Neural cell (in vitro differentiated cells): Measurements from ENCODE around the gene EYS. TPM values are rescaled to one million over a fixed set of nuclear protein-coding genes. Genes with fewer than 3 reads are reported as not detected.

Experiments
- H2AFZ ChIP-seq: fragments of 200-600, 300-800 bp; sonication (generic), shearing (Covaris generic); 2 replicates; pipeline ENCODE4 v1.6.0; 2014; ENCODE audit warnings: low read depth, mild to moderate bottlenecking, antibody characterized with exemption, low read length, moderate library complexity
- H3F3A ChIP-seq: fragments of 200-600 bp; shearing (Covaris generic); 2 replicates; pipeline ENCODE4 v1.6.1; 2016; ENCODE audit warnings: mild to moderate bottlenecking, moderate library complexity, mixed read lengths, antibody characterized with exemption, low read length; ENCODE audit not compliant: insufficient read depth, poor library complexity, severe bottlenecking
- H3K27ac ChIP-seq: fragments of 200-600, 300-800 bp; sonication (generic), shearing (Covaris generic); 2 replicates; pipeline ENCODE4 v1.5.1; 2014; ENCODE audit warnings: mild to moderate bottlenecking, low read length, moderate library complexity
- H3K27me3 ChIP-seq: fragments of 300-800, 200-600 bp; sonication (generic), shearing (Covaris generic); 2 replicates; pipeline ENCODE4 v1.6.0; 2014; ENCODE audit warnings: mild to moderate bottlenecking, low read depth, low read length, moderate library complexity; ENCODE audit not compliant: insufficient read depth
- H3K36me3 ChIP-seq: fragments of 300-800, 200-600 bp; sonication (generic), shearing (Covaris generic); 2 replicates; pipeline ENCODE4 v1.5.1; 2014; ENCODE audit warnings: mild to moderate bottlenecking, antibody characterized with exemption, low read length, moderate library complexity; ENCODE audit not compliant: insufficient read depth
- H3K4me2 ChIP-seq: fragments of 300-800, 200-600 bp; sonication (generic), shearing (Covaris generic); 2 replicates; pipeline ENCODE4 v1.6.0; 2014; ENCODE audit warnings: mild to moderate bottlenecking, low read length
- H3K4me3 ChIP-seq: fragments of 300-800, 200-600 bp; sonication (generic), shearing (Covaris generic); 2 replicates; pipeline ENCODE4 v1.5.1; 2014; ENCODE audit warnings: mild to moderate bottlenecking, low read length, moderate library complexity
- H3K79me2 ChIP-seq: fragments of 200-600 bp; shearing (Covaris generic); replicated peaks from 2 replicates; pipeline ENCODE4 v1.6.0; 2014; ENCODE audit warnings: mild to moderate bottlenecking, low read length, moderate library complexity; ENCODE audit not compliant: insufficient read depth
- H3K9ac ChIP-seq: fragments of 300-800, 200-600 bp; sonication (generic), shearing (Covaris generic); 2 replicates; pipeline ENCODE4 v1.6.1; 2016; ENCODE audit warnings: mild to moderate bottlenecking, low read length, mixed read lengths
- H3K9me2 ChIP-seq: fragments of 200-600 bp; shearing (Covaris generic); 2 replicates; pipeline ENCODE4 v1.6.1; 2016; ENCODE audit warnings: mild to moderate bottlenecking, low read length, mixed read lengths; ENCODE audit not compliant: insufficient read depth
- H3K9me3 ChIP-seq: fragments of 200-600, 300-800 bp; sonication (generic), shearing (Covaris generic); 2 replicates; pipeline ENCODE4 v1.6.1; 2016; ENCODE audit warnings: mild to moderate bottlenecking, mixed run types, low read length, moderate library complexity, mixed read lengths
- H4K20me1 ChIP-seq: fragments of 200-600 bp; shearing (Covaris generic); 2 replicates; pipeline ENCODE4 v1.6.1; 2016; ENCODE audit warnings: mild to moderate bottlenecking, mixed run types; ENCODE audit not compliant: insufficient read depth
- EP300 ChIP-seq: fragments of 450-650 bp; conservative IDR thresholded peaks from 2 replicates; pipeline ENCODE4 v1.6.1; 2014; ENCODE audit warnings: antibody characterized with exemption, mild to moderate bottlenecking, moderate library complexity; ENCODE audit not compliant: poor library complexity, severe bottlenecking
- EZH2 ChIP-seq: fragments of 200-600, 300-800 bp; shearing (Covaris generic), sonication (generic); IDR thresholded peaks from 2 replicates; pipeline ENCODE4 v1.6.1; 2014; ENCODE audit warnings: antibody characterized with exemption, low read length, borderline replicate concordance, mild to moderate bottlenecking; ENCODE audit not compliant: insufficient read depth, poor library complexity, severe bottlenecking
- MXI1 ChIP-seq: fragments of 450-650 bp; conservative IDR thresholded peaks from 2 replicates; pipeline ENCODE4 v1.6.1; 2014; ENCODE audit warnings: antibody characterized with exemption, mild to moderate bottlenecking; ENCODE audit not compliant: poor library complexity, severe bottlenecking
- POLR2AphosphoS5 ChIP-seq: IDR thresholded peaks from 2 replicates; pipeline ENCODE4 v1.6.1; 2012
- RAD21 ChIP-seq: fragments of 450-650 bp; conservative IDR thresholded peaks from 2 replicates; pipeline ENCODE4 v1.6.1; 2014; ENCODE audit warnings: antibody characterized with exemption, mild to moderate bottlenecking, moderate library complexity
- SMC3 ChIP-seq: fragments of 450-650 bp; conservative IDR thresholded peaks from 2 replicates; pipeline ENCODE4 v1.6.1; 2014; ENCODE audit warnings: antibody characterized with exemption, mild to moderate bottlenecking, moderate library complexity; ENCODE audit not compliant: poor library complexity
- TAF1 ChIP-seq: IDR thresholded peaks from 2 replicates; pipeline ENCODE4 v1.6.1; 2012; ENCODE audit warnings: low read depth
- polyA plus RNA-seq: library from polyadenylated mRNA; depleted of rRNA; stranded (reverse); fragments of >200 nt; gene quantifications from 2 replicates; pipeline ENCODE4 v1.2.3, GENCODE V29; 2014
- TF ChIP-seq, protein P1 (sequence below): fragments of 450-650 bp; IDR thresholded peaks from 2 replicates; pipeline ENCODE4 v1.5.1; 2014; ENCODE audit warnings: antibody characterized with exemption, mild to moderate bottlenecking, moderate library complexity; ENCODE audit not compliant: poor library complexity, severe bottlenecking
- TF ChIP-seq, protein P2 (sequence below): IDR thresholded peaks from 2 replicates; pipeline ENCODE4 v1.6.1; 2012; ENCODE audit warnings: borderline replicate concordance

The EYS gene
- polyA plus RNA-seq, 1 donor from 2014 or later = 0.38 TPM

- Histone ChIP-seq H3K9ac (no peak overlapping the region), H3K4me2 (no peak overlapping the region), H4K20me1 (no peaks in the 10 kb centered on the region), H3K9me2 (no peaks in the 10 kb centered on the region), H3K9me3 (no peaks in the 10 kb centered on the region), H3K27me3 (no peaks in the 10 kb centered on the region), H3K79me2 (no peaks in the 10 kb centered on the region), H3K27ac (no peak overlapping the region), H2AFZ (no peak overlapping the region), H3K36me3 (no peaks in the 10 kb centered on the region), H3K4me3 (no peak overlapping the region), H3F3A (no peaks in the 10 kb centered on the region)
- TF ChIP-seq, protein P1, sequence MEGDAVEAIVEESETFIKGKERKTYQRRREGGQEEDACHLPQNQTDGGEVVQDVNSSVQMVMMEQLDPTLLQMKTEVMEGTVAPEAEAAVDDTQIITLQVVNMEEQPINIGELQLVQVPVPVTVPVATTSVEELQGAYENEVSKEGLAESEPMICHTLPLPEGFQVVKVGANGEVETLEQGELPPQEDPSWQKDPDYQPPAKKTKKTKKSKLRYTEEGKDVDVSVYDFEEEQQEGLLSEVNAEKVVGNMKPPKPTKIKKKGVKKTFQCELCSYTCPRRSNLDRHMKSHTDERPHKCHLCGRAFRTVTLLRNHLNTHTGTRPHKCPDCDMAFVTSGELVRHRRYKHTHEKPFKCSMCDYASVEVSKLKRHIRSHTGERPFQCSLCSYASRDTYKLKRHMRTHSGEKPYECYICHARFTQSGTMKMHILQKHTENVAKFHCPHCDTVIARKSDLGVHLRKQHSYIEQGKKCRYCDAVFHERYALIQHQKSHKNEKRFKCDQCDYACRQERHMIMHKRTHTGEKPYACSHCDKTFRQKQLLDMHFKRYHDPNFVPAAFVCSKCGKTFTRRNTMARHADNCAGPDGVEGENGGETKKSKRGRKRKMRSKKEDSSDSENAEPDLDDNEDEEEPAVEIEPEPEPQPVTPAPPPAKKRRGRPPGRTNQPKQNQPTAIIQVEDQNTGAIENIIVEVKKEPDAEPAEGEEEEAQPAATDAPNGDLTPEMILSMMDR = no peak
- no peak for TF ChIP-seq TAF1
These were observed 1660.2 kb downstream of the EYS start for GRCh38 chr6:64046746-64047208.

- no peaks in the 10 kb centered on the region for H3K27me3 ChIP-seq
- no peaks in the 10 kb centered on the region for H3K9me2 ChIP-seq
- H3K36me3 ChIP-seq = no peaks in the 10 kb centered on the region
- H4K20me1 ChIP-seq = no peaks in the 10 kb centered on the region
- H2AFZ ChIP-seq = no peak overlapping the region
- no peak overlapping the region for H3K4me2 ChIP-seq
- H3K9me3 ChIP-seq = no peaks in the 10 kb centered on the region
- no peak for TF ChIP-seq SMC3
- no peak for TF ChIP-seq EP300
- TF ChIP-seq MXI1 = no peak
- TF ChIP-seq POLR2AphosphoS5 = no peak
- no peak for TF ChIP-seq RAD21
- no peak for TF ChIP-seq EZH2
- TF ChIP-seq, protein P1 = no peak
- no peak for TF ChIP-seq TAF1
- TF ChIP-seq, protein P2, sequence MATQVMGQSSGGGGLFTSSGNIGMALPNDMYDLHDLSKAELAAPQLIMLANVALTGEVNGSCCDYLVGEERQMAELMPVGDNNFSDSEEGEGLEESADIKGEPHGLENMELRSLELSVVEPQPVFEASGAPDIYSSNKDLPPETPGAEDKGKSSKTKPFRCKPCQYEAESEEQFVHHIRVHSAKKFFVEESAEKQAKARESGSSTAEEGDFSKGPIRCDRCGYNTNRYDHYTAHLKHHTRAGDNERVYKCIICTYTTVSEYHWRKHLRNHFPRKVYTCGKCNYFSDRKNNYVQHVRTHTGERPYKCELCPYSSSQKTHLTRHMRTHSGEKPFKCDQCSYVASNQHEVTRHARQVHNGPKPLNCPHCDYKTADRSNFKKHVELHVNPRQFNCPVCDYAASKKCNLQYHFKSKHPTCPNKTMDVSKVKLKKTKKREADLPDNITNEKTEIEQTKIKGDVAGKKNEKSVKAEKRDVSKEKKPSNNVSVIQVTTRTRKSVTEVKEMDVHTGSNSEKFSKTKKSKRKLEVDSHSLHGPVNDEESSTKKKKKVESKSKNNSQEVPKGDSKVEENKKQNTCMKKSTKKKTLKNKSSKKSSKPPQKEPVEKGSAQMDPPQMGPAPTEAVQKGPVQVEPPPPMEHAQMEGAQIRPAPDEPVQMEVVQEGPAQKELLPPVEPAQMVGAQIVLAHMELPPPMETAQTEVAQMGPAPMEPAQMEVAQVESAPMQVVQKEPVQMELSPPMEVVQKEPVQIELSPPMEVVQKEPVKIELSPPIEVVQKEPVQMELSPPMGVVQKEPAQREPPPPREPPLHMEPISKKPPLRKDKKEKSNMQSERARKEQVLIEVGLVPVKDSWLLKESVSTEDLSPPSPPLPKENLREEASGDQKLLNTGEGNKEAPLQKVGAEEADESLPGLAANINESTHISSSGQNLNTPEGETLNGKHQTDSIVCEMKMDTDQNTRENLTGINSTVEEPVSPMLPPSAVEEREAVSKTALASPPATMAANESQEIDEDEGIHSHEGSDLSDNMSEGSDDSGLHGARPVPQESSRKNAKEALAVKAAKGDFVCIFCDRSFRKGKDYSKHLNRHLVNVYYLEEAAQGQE = no peak
- H3F3A ChIP-seq = no peaks in the 10 kb centered on the region
- no peak overlapping the region for H3K27ac ChIP-seq
- H3K79me2 ChIP-seq = no peaks in the 10 kb centered on the region
- no peak overlapping the region for H3K4me3 ChIP-seq
- no peak overlapping the region for H3K9ac ChIP-seq
These were observed 1665.7 kb downstream of the EYS start for GRCh38 chr6:64041373-64041772.
